Pancreas (tissue), 10 donors: Measurements from ENCODE around the gene P4HA1. TPM values are rescaled to one million over a fixed set of nuclear protein-coding genes. Genes with fewer than 3 reads are reported as not detected.
"Not testable (repeated sequence)": the region's sequence is repeated elsewhere in the genome, so short reads cannot be mapped to it uniquely, and the experiment has no call there.

Experiments used
- ATAC-seq, 4 donors: fragments of 200-7000 bp; cut with Tn5 transposase; one replicate each; pipeline versions ENCODE4 v1.8.0 to v1.9.1; 2020; ENCODE audit warnings: mild to moderate bottlenecking in 4 of 4, moderate library complexity in 4 of 4
- DNase-seq, 6 donors: peaks; one replicate each; pipeline ENCODE4 v3.0.0-alpha.2; 2020
- FAIRE-seq: peaks from 2 replicates; lab custom pipeline; 2012; peaks lifted over from hg19 to GRCh38; lab: Jason Lieb, UNC
- H3K27ac ChIP-seq, 4 donors: fragments of 200-600 bp; sonication (generic); 1 replicate in 3 of 4; 2 replicates in 1 of 4; pipeline versions ENCODE4 v1.5.0 to v1.8.0; 2020
- H3K27me3 ChIP-seq, 4 donors: fragments of 200-600 bp; one replicate each; pipeline ENCODE4 v1.8.0; 2021
- H3K36me3 ChIP-seq, 3 donors: fragments of 200-600 bp; sonication (generic) in 1 of 3; one replicate each; pipeline versions ENCODE4 v1.5.0 to v1.8.0; 2020 to 2021
- H3K4me1 ChIP-seq, 3 donors: fragments of 200-600 bp; one replicate each; pipeline ENCODE4 v1.8.0; 2021
- H3K4me3 ChIP-seq, 4 donors: fragments of 200-600 bp; sonication (generic) in 2 of 4; one replicate each; pipeline versions ENCODE4 v1.5.0 to v1.8.0; 2020 to 2021
- H3K9me3 ChIP-seq, 4 donors: fragments of 200-600 bp; one replicate each; pipeline ENCODE4 v1.8.0; 2021
- WGBS, 2 donors: extraction: QIAGEN DNeasy Blood & Tissue Kit; methylation state at CpG; one replicate each; pipeline ENCODE4 v1.1.7; 2013; 5-methylcytosine and 5-hydroxymethylcytosine counted together
- intact Hi-C, 3 donors: fragments of 100-400 bp; cut with DNase I; formaldehyde crosslinking; loops; one replicate each; pipeline versions ENCODE4 v1.11.1 to v1.14.2; 2022
- polyA plus RNA-seq, 2 donors: library from polyadenylated mRNA; stranded (reverse); fragments of 200-250 nt; gene quantifications; one replicate each; pipeline ENCODE4 v1.2.3, GENCODE V29; 2013
- total RNA-seq, 6 donors: library from RNA; stranded (reverse); fragmentation: NEBNext Ultra II Directional in 4 of 6; extraction: Animal tissue kit (Norgen Biotek cat#: 25700) in 4 of 6; gene quantifications; one replicate each; pipeline versions ENCODE4 v1.2.1 to v1.2.4, GENCODE V29; 2021 to 2023
- TF ChIP-seq, protein P1 (sequence below), 4 donors: fragments of 200-600 bp; sonication (generic) in 3 of 4; IDR thresholded peaks; one replicate each; pipeline versions ENCODE4 v1.5.0 to v1.8.0; 2021; ENCODE audit warnings: antibody characterized with exemption in 4 of 4
- donor health status: healthy with polysubstance abuse.
- donor health status: DM: no; HTN: no; CAD: no; lungs with moderate emphysema.
- donor health status: DM: no; HTN: no; CAD: no.
- donor health status: control.
- donor health status: control.
- donor health status: Bipolar disorder and iron deficiency.
- donor health status: DM: yes; HTN: yes; CAD: no.
- donor health status: DM: no; HTN: no; CAD: no.
- donor health status: DM: no; HTN: no; CAD: no.
- donor health status: DM: yes; HTN: yes; CAD: no.

P4HA1 gene
- total and polyA plus RNA-seq, 8 donors, result 3.8 to 26.1 (median 9.3) TPM

DNA sequence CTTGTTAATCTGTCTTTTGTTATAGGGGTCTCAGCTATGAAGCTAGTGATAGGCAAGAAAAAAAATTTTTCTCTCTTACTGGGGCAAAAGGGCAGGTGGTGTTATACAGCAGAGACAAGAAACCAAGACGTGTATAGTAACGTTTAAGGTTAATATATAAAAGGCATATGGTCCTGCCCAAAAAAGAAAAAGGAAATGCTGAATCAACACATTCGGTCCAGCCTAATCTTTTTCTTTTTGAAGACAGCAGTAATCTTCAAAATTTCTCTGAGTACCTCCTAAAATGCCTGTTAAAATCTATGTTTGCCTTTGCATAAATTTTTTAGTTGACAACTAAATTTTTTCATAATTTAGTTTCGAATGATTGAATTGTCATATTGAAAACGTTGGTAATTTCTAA, 54.5 kb downstream of the P4HA1 start:
- no peaks in the 10 kb centered on the region for H3K9me3 ChIP-seq
- H3K27me3 ChIP-seq, result no peaks in the 10 kb centered on the region
- no peak overlapping the region for H3K4me3 ChIP-seq
- intact Hi-C loops, result no loop called here
- H3K27ac ChIP-seq, result no peak overlapping the region
- DNase-seq (no peak), FAIRE-seq (no peak), ATAC-seq (no peak)
- 85 to 86% methylated on average over 5 of the region's 5 CpGs for WGBS, 2 donors
- TF ChIP-seq, protein P1, sequence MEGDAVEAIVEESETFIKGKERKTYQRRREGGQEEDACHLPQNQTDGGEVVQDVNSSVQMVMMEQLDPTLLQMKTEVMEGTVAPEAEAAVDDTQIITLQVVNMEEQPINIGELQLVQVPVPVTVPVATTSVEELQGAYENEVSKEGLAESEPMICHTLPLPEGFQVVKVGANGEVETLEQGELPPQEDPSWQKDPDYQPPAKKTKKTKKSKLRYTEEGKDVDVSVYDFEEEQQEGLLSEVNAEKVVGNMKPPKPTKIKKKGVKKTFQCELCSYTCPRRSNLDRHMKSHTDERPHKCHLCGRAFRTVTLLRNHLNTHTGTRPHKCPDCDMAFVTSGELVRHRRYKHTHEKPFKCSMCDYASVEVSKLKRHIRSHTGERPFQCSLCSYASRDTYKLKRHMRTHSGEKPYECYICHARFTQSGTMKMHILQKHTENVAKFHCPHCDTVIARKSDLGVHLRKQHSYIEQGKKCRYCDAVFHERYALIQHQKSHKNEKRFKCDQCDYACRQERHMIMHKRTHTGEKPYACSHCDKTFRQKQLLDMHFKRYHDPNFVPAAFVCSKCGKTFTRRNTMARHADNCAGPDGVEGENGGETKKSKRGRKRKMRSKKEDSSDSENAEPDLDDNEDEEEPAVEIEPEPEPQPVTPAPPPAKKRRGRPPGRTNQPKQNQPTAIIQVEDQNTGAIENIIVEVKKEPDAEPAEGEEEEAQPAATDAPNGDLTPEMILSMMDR (IDR thresholded peaks at IDR 0.05), result no peak
- H3K36me3 ChIP-seq, result peaks cover 0 to 4% (median 0%) of the 10 kb centered on the region in 3 donors
- peaks cover 0 to 10% (median 0%) of the 10 kb centered on the region in 3 donors for H3K4me1 ChIP-seq

DNA sequence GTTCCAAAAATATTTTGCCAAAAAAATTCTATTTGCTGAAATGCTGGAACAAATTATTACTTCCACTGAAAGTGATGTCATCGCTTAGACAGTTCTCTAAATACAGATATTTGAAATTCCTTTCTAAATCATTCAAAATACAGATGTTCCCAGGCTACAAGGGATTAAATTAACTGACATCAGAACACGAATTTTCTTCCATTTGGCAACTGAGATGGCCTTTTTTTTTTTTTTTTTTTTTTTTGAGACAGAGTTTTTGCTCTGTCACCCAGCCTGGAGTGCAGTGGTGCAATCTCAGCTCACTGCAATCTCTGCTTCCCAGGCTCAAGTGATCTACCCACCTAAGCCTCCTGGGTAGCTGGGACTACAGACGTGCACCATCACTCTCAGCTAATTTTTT, 57.0 kb downstream of the P4HA1 start:
- Histone ChIP-seq H3K27me3 (no peaks in the 10 kb centered on the region), H3K4me3 (no peak overlapping the region), H3K27ac (no peak overlapping the region), H3K9me3 (no peaks in the 10 kb centered on the region), H3K36me3 (no peaks in the 10 kb centered on the region), H3K4me1 (no peaks in the 10 kb centered on the region)
- FAIRE-seq (no peak), ATAC-seq (peak in 2 of 4 donors; percentile 24 to 38), DNase-seq (no peak)
- 81 to 87% methylated on average over 3 of the region's 3 CpGs for WGBS, 2 donors
- intact Hi-C loops, result no loop called here
- TF ChIP-seq, protein P1 (IDR thresholded peaks at IDR 0.05), result no peak

DNA sequence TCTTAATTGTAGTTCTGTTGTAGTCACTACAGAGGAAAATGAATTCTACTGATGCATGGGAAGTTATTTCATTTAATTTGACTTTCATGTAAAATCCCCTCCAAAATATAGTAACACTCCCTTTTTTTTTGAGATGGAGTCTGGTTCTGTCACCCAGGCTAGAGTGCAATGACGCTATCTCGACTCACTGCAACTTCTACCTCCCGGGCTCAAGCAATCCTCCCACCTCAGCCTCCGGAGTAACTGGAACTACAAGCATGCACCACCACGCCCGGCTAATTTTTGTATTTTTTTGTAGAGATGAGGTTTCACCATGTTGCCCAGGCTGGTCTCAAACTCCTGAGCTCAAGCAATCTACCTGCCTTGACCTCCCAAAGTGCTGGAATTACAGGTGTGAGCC, 60.4 kb downstream of the P4HA1 start:
- H3K9me3 ChIP-seq, H3K36me3 ChIP-seq, H3K27ac ChIP-seq, H3K4me3 ChIP-seq, ATAC-seq, H3K27me3 ChIP-seq, FAIRE-seq, DNase-seq, H3K4me1 ChIP-seq, intact Hi-C loops: not testable (repeated sequence)
- 89 to 98% methylated on average over 6 of the region's 6 CpGs for WGBS, 2 donors

DNA sequence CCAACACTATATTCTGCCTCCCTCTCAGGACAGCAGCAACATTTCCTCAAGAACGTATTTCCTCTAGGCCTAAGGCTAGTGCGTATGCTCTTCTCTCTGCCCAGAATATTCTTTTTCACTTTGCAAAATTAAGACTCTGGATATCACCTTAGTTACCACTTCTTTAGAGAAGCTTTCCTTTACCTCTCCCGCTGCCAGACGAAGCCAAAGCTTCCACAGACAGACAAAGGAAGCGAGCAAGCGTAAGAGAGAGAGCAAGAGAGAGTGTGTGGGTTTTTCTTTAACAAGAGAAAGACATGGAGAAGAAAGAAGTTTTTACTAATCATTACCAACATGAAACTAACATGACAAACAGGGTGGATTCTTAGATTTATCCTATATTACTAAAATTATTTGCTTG, 64.1 kb downstream of the P4HA1 start:
- no peak overlapping the region for H3K27ac ChIP-seq
- no peak for DNase-seq
- no peak for FAIRE-seq
- ATAC-seq, result no peak
- no peaks in the 10 kb centered on the region for H3K36me3 ChIP-seq
- H3K9me3 ChIP-seq, result no peaks in the 10 kb centered on the region
- WGBS, 2 donors, result 94 to 98% methylated on average over 6 of the region's 6 CpGs
- no peak overlapping the region for H3K4me3 ChIP-seq
- TF ChIP-seq, protein P1 (IDR thresholded peaks at IDR 0.05), result no peak
- intact Hi-C loops, result no loop called here
- no peaks in the 10 kb centered on the region for H3K27me3 ChIP-seq
- no peaks in the 10 kb centered on the region for H3K4me1 ChIP-seq

DNA sequence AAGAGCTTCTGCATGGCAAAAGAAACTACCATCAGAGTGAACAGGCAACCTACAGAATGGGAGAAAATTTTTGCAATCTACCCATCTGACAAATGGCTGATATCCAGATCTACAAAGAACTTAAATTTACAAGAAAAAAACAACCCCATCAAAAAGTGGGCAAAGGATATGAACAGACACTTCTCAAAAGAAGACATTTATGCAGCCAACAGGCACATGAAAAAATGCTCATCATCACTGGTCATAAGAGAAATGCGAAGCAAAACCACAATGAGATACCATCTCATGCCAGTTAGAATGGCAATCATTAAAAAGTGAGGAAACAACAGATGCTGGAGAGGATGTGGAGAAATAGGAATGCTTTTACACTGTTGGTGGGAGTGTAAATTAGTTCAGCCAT, 70.0 kb downstream of the P4HA1 start:
- intact Hi-C loops, DNase-seq, H3K4me1 ChIP-seq, H3K27me3 ChIP-seq, H3K4me3 ChIP-seq, H3K9me3 ChIP-seq, FAIRE-seq, H3K36me3 ChIP-seq, ATAC-seq, H3K27ac ChIP-seq: not testable (repeated sequence)
- WGBS, 2 donors, result 94 to 100% methylated on average over 1 of the region's 1 CpG

DNA sequence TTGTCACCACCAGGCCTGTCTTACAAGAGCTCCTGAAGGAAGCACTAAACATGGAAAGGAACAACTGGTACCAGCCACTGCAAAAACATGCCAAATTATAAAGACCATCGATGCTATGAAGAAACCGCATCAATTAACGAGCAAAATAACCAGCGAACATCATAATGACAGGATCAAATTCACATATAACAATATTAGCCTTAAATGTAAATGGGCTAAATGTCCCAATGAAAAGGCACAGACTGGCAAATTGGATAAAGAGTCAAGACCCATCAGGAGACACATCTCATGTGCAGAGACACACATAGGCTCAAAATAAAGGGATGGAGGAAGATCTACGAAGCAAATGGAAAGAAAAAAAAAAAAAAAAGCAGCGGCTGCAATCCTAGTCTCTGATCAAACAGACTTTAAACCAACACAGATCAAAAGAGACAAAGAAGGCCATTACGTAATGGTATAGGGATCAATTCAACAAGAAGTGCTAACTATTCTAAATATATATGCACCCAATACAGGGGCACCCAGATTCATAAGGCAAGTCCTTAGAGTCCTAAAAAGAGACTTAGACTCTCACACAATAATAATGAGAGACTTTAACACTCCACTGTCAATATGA, 73.1 kb downstream of the P4HA1 start:
- intact Hi-C loops, H3K27ac ChIP-seq, ATAC-seq, H3K4me3 ChIP-seq, H3K9me3 ChIP-seq, FAIRE-seq, DNase-seq, H3K36me3 ChIP-seq, H3K4me1 ChIP-seq, H3K27me3 ChIP-seq: not testable (repeated sequence)
- 94 to 97% methylated on average over 7 of the region's 7 CpGs for WGBS, 2 donors

DNA sequence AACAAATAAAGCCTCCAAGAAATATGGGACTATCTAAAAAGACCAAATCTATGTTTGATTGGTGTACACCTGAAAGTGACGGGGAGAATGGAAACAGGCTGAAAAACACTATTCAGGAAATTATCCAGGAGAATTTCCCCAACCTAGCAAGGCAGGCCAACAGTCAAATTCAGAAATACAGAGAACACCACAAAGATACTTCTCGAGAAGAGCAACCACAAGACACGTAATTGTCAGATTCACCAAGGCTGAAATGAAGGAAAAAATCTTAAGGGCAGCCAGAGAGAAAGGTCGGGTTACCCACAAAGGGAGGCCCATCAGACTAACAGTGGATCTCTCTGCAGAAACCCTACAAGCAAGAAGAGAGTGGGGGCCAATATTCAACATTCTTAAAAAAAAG, 73.7 kb downstream of the P4HA1 start:
- H3K36me3 ChIP-seq, FAIRE-seq, H3K27me3 ChIP-seq, H3K27ac ChIP-seq, DNase-seq, H3K4me1 ChIP-seq, H3K4me3 ChIP-seq, H3K9me3 ChIP-seq, ATAC-seq, intact Hi-C loops: not testable (repeated sequence)
- WGBS, 2 donors, result 88 to 92% methylated on average over 4 of the region's 4 CpGs

DNA sequence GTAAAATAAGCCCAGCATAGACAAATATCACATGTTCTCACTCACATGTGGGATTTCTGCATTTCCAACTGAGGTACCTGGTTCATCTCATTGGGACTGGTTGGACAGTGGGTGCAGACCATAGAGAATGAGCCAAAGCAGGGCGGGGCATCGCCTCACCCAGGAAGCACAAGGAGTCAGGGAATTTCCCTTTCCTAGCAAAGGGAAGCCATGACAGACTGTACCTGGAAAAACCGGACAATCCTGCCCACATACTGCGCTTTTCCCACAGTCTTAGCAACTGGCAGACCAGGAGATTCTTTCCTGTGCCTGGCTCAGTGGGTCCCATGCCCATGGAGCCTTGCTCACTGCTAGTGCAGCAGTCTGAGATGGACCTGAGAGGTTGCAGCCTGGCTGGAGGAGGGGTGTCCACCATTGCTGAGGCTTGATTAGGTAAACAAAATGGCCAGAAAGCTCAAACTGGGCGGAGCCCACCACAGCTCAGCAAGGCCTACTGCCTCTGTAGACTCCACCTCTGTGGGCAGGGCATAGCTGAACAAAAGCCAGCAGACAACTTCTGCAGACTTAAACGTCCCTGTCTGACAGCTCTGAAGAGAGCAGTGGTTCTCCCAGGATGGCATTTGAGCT, 75.0 kb downstream of the P4HA1 start:
- intact Hi-C loops, DNase-seq: not testable (repeated sequence)
- WGBS, 2 donors, result 83 to 84% methylated on average over 6 of the region's 6 CpGs

More for the DNA sequence above, 75.0 kb downstream of the P4HA1 start:
- ATAC-seq, H3K4me3 ChIP-seq, FAIRE-seq, H3K27ac ChIP-seq, H3K4me1 ChIP-seq, H3K9me3 ChIP-seq, H3K27me3 ChIP-seq, H3K36me3 ChIP-seq: not testable (repeated sequence)
